Astrocyte (in vitro differentiated cells and primary cell): ENCODE data around the gene COMMD1.

ENCODE experiments used
- EZH2 ChIP-seq: IDR thresholded peaks from 2 replicates; pipeline ENCODE4 v1.6.1; 2012; ENCODE audit warnings: mild to moderate bottlenecking, low read length, inconsistent platforms; ENCODE audit not compliant: insufficient read depth
- TF ChIP-seq, protein P1 (sequence below): IDR thresholded peaks from 2 replicates; pipeline ENCODE4 v1.5.1; 2011; ENCODE audit warnings: low read depth, mild to moderate bottlenecking, inconsistent platforms, low read length, moderate library complexity; ENCODE audit not compliant: insufficient read depth

DNA sequence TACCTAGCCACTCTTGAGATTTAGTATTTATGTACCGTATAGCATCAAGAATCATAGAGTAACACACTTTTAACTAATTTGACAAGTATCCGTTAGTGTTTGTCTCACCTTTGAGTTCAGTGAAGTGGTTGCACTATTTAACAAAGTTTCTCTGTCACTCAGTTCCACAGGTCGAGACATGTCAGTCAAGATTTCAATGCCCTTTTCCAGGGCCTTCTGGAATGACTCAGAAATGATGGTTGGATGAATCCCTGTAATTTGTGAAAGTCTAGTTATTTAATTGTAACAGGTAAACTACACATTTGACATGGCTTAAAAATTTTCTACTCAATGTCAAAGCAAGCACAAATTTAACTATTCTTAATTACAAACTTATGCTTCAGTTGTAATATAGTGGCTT, 26.7 kb upstream of the COMMD1 start:
- TF ChIP-seq, protein P1, sequence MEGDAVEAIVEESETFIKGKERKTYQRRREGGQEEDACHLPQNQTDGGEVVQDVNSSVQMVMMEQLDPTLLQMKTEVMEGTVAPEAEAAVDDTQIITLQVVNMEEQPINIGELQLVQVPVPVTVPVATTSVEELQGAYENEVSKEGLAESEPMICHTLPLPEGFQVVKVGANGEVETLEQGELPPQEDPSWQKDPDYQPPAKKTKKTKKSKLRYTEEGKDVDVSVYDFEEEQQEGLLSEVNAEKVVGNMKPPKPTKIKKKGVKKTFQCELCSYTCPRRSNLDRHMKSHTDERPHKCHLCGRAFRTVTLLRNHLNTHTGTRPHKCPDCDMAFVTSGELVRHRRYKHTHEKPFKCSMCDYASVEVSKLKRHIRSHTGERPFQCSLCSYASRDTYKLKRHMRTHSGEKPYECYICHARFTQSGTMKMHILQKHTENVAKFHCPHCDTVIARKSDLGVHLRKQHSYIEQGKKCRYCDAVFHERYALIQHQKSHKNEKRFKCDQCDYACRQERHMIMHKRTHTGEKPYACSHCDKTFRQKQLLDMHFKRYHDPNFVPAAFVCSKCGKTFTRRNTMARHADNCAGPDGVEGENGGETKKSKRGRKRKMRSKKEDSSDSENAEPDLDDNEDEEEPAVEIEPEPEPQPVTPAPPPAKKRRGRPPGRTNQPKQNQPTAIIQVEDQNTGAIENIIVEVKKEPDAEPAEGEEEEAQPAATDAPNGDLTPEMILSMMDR = no peak
- no peak for TF ChIP-seq EZH2
